Measurements from ENCODE around the gene MTHFSD. TPM values are rescaled to one million over a fixed set of nuclear protein-coding genes. Genes with fewer than 3 reads are reported as not detected.

Gene MTHFSD
- polyA plus RNA-seq, 1 donor (not counting 4 experiments of a cell fraction or from before 2014, with no cell fraction given): 14.7 TPM

- H3K79me2 ChIP-seq (ENCODE audit: control insufficient read depth, insufficient read depth, low read length): no peaks in the 10 kb centered on the region
- TF ChIP-seq CTCF (optimal IDR thresholded peaks at IDR 0.05 in 1 of 3, IDR thresholded peaks at IDR 0.05 in 1 of 3, conservative IDR thresholded peaks at IDR 0.05 in 1 of 3; ENCODE audit: extremely low read depth in 1 of 3, insufficient read depth in 2 of 3, low read length in 3 of 3): no peak
- no peak for TF ChIP-seq EZH2 (IDR thresholded peaks at IDR 0.05; ENCODE audit: low read length)
- H3K36me3 ChIP-seq (ENCODE audit: control insufficient read depth in 2 of 2, extremely low read depth in 1 of 2, insufficient read depth in 2 of 2, low read length in 2 of 2): no peaks in the 10 kb centered on the region
- DNase-seq (ENCODE audit: low read depth, low spot score): no peak
- peaks cover 94% of the 10 kb centered on the region for H3K27me3 ChIP-seq (ENCODE audit: control insufficient read depth, extremely low read depth, insufficient read depth, low read length)
- dilution Hi-C loops (cut with MboI; ENCODE audit: extremely low pct_ligation_motif_present, low sequenced_read_pairs): no loop called here
- no peak overlapping the region for H2AFZ ChIP-seq (ENCODE audit: control insufficient read depth, low read length)
- H3K4me2 ChIP-seq (ENCODE audit: control insufficient read depth, extremely low read depth, insufficient read depth, low read depth, low read length): no peak overlapping the region
- no peaks in the 10 kb centered on the region for H4K20me1 ChIP-seq (ENCODE audit: control insufficient read depth, extremely low read depth, insufficient read depth, low read length)
- FAIRE-seq: no peak
- no peaks in the 10 kb centered on the region for H3K4me1 ChIP-seq (ENCODE audit: control insufficient read depth, extremely low read depth, insufficient read depth, low read length)
- H3K9me3 ChIP-seq (ENCODE audit: control insufficient read depth, low read depth, low read length): no peaks in the 10 kb centered on the region
- H3K4me3 ChIP-seq (ENCODE audit: control insufficient read depth in 2 of 3, extremely low read depth in 1 of 3, insufficient read depth in 2 of 3, low read depth in 1 of 3, low read length in 3 of 3): no peak overlapping the region
- H3K9ac ChIP-seq (ENCODE audit: control insufficient read depth, extremely low read depth, insufficient read depth, low read length): no peak overlapping the region
- H3K9me1 ChIP-seq (ENCODE audit: control insufficient read depth, extremely low read depth, insufficient read depth, low read length): no peaks in the 10 kb centered on the region
- H3K27ac ChIP-seq (ENCODE audit: control insufficient read depth, insufficient read depth, low read length): no peak overlapping the region
These were observed 57.4 kb downstream of the MTHFSD start for GRCh38 chr16:86497551-86498021.

- H3K36me3 ChIP-seq (ENCODE audit: control insufficient read depth in 2 of 2, extremely low read depth in 1 of 2, insufficient read depth in 2 of 2, low read length in 2 of 2): no peaks in the 10 kb centered on the region
- H4K20me1 ChIP-seq (ENCODE audit: control insufficient read depth, extremely low read depth, insufficient read depth, low read length): no peaks in the 10 kb centered on the region
- H3K4me1 ChIP-seq (ENCODE audit: control insufficient read depth, extremely low read depth, insufficient read depth, low read length): no peaks in the 10 kb centered on the region
- TF ChIP-seq CTCF (optimal IDR thresholded peaks at IDR 0.05 in 1 of 3, IDR thresholded peaks at IDR 0.05 in 1 of 3, conservative IDR thresholded peaks at IDR 0.05 in 1 of 3; ENCODE audit: extremely low read depth in 1 of 3, insufficient read depth in 2 of 3, low read length in 3 of 3) (no peak), EZH2 (IDR thresholded peaks at IDR 0.05; ENCODE audit: low read length) (peak; percentile 99)
- FAIRE-seq (no peak), DNase-seq (ENCODE audit: low read depth, low spot score) (no peak)
- no peak overlapping the region for H3K4me2 ChIP-seq (ENCODE audit: control insufficient read depth, extremely low read depth, insufficient read depth, low read depth, low read length)
- H3K27ac ChIP-seq (ENCODE audit: control insufficient read depth, insufficient read depth, low read length): no peak overlapping the region
- peaks cover 94% of the 10 kb centered on the region for H3K27me3 ChIP-seq (ENCODE audit: control insufficient read depth, extremely low read depth, insufficient read depth, low read length)
- H3K9ac ChIP-seq (ENCODE audit: control insufficient read depth, extremely low read depth, insufficient read depth, low read length): no peak overlapping the region
- no peaks in the 10 kb centered on the region for H3K9me3 ChIP-seq (ENCODE audit: control insufficient read depth, low read depth, low read length)
- H3K79me2 ChIP-seq (ENCODE audit: control insufficient read depth, insufficient read depth, low read length): no peaks in the 10 kb centered on the region
- no peak overlapping the region for H2AFZ ChIP-seq (ENCODE audit: control insufficient read depth, low read length)
- dilution Hi-C loops (cut with MboI; ENCODE audit: extremely low pct_ligation_motif_present, low sequenced_read_pairs): no loop called here
- no peaks in the 10 kb centered on the region for H3K9me1 ChIP-seq (ENCODE audit: control insufficient read depth, extremely low read depth, insufficient read depth, low read length)
- H3K4me3 ChIP-seq (ENCODE audit: control insufficient read depth in 2 of 3, extremely low read depth in 1 of 3, insufficient read depth in 2 of 3, low read depth in 1 of 3, low read length in 3 of 3): no peak overlapping the region
These were observed 58.0 kb downstream of the MTHFSD start for GRCh38 chr16:86496929-86497461.
